Retinal pigment epithelial cell (primary cell): ENCODE measurements around the gene FASTK.
A peak's percentile ranks its signal among the peaks of the same experiment; 100 is the strongest.
"Not testable (repeated sequence)": the region's sequence is repeated elsewhere in the genome, so short reads cannot be mapped to it uniquely, and the experiment has no call there.

Experiments used
- DNase-seq: peaks from one replicate; pipeline ENCODE4 v3.0.0-alpha.2; 2010; ENCODE audit warnings: low read depth
- H3K4me3 ChIP-seq: 2 replicates; pipeline ENCODE4 v1.5.1; 2011; ENCODE audit warnings: mild to moderate bottlenecking, low read length, control low read depth, moderate library complexity
- TF ChIP-seq, protein P1 (sequence below): conservative IDR thresholded peaks from 2 replicates; pipeline ENCODE4 v1.5.1; 2011; ENCODE audit warnings: low read depth, low read length, control low read depth, inconsistent platforms

FASTK gene

DNA sequence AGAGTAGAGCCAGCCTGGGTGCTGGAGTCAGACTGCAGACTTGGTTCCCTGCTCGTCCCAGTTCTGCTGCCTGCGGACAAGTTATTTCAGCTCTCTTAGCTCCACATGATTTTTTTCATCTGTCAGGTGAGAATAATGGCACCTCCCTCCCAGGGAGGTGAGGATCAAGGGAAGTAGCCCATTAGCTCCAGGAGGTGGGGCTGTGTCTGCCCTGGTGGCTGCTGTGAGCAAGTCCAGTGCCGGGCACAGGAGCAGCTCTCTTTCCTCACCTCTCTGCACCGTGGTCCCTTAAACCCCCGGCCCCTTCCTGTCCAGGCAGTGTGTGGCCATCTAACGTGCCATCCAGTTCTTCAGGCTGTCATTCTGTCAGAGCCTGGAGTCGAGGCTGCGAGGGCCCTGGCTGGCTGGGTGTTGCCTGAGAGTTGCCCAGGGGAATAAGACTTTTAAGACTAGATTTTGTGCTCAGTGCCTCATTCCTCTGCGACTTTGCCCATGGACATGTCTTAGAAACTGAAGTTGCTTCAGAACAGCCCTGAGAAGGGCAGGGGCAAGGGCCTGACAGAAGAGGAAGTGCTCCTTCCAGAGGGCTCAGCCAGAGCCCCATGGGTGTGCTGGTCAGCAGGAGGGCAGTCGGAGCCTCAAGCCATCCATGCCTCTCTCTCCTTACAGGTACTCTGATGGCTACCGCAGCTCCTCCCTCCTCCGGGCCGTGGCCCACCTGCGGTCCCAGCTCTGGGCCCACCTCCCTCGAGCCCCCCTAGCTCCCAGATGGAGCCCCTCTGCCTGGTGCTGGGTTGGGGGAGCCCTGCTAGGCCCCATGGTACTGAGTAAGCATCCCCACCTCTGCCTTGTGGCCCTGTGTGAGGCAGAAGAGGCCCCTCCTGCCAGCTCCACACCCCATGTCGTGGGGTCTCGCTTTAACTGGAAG is 47.4 kb downstream of the FASTK start:
- no peak for DNase-seq
- H3K4me3 ChIP-seq: no peak overlapping the region
- TF ChIP-seq, protein P1, sequence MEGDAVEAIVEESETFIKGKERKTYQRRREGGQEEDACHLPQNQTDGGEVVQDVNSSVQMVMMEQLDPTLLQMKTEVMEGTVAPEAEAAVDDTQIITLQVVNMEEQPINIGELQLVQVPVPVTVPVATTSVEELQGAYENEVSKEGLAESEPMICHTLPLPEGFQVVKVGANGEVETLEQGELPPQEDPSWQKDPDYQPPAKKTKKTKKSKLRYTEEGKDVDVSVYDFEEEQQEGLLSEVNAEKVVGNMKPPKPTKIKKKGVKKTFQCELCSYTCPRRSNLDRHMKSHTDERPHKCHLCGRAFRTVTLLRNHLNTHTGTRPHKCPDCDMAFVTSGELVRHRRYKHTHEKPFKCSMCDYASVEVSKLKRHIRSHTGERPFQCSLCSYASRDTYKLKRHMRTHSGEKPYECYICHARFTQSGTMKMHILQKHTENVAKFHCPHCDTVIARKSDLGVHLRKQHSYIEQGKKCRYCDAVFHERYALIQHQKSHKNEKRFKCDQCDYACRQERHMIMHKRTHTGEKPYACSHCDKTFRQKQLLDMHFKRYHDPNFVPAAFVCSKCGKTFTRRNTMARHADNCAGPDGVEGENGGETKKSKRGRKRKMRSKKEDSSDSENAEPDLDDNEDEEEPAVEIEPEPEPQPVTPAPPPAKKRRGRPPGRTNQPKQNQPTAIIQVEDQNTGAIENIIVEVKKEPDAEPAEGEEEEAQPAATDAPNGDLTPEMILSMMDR: no peak

DNA sequence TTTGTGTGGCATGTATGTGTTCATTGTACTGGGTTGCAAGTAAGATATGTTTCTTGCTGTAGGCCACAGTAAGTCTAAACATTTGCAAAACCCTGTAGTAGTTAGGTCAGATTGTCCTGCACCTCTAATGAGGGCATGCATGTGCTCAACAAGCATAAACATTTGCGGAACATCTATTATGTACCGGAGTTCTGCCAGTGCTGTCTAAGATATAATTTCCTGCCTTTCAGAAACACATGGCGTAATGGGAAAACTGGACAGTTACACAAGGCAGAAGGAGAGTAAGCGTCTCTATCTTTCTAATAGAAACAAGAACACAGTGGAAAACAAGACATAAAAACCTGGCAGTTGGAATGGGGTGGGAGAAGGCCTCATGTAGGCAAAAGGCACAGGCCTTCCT is 49.6 kb downstream of the FASTK start:
- no peak for DNase-seq
- H3K4me3 ChIP-seq: no peak overlapping the region
- TF ChIP-seq, protein P1: no peak

DNA sequence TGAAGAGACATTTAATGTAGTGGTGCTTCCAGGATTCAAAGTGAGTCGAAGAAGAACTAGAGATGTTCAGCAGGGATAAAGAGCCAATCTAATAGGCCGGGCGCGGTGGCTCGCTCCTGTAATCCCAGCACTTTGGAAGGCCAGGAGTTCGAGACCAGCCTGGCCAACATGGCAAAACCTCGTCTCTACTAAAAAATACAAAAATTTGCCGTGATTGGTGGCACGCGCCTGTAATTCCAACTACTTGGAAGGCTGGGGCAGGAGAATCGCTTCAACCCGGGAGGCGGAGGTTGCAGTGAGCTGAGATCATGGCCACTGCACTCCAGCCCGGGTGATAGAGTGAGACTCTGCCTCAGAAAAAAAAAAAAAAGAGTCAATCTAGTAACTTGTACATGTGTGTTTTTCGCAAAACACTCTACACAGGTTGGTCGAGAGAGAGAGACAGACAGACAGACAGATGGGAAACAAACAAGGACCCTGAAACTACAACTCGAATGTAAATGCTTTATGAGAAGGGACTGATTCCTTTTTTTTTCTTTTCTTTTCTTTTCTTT is 51.6 kb downstream of the FASTK start:
- DNase-seq: no peak
- peak overlapping the region; percentile 83 for H3K4me3 ChIP-seq
- TF ChIP-seq, protein P1: no peak

DNA sequence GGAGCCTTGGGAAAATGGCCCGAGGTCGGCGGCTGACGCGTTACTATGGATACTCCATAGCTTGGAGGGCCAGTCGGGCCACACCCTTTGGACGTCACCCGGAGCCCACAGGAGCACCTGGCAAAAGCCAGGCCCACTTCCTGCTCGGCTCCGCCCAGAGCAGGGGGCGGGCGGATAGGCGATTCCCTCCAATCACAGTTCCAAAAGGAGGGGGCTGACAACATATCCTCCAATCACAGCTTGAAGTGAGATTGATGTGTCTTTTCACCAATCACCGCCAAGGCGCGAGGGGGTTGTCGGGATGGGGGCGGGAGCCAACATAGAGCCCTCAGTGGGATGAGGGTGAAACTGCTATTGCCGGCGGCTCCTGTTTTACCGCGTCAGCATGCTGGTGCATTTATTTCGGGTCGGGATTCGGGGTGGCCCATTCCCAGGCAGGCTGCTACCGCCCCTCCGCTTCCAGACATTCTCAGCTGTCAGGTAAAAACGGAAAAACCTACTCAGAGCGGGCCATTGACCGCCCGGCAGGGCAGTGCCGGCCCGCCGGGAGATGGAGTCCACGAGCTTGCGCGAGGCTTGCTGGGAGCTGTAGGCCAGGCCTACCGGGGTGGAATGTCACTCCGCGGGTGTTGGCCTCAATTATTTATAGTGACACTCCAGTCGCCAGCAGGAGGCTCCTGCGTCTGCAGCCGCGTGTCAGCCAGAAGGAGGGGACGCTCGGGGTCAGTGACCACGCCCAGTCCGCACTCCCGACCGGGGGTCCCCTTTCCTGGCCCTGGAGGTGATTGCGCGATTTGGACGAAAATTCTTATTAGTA is 52.3 kb downstream of the FASTK start, which contains the start of gene ABCB8:
Gene ABCB8, plus strand, starts transcription at position 320 of the 817 bp plus-strand sequence. Its CDS starts 66 bp downstream, at position 386.
- TF ChIP-seq, protein P1: peak; percentile 37

DNA sequence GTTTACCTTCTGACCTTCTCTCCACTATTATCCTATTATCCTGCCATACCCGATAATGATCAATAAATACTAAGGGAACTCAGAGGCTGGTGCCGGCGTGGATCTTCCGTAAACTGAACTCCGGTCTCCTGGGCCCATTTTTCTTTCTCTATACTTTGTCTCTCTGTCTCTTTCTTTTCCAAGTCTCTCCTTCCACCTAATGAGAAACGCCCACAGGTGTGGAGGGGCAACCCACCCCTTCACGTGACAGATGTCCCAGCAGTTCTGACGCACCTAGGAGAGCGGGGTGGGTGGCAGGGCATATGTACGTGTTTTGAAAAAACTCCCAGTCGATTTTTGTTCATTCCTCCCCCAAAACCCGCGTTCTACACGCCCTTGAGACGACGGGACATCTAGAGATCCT is 52.9 kb downstream of the FASTK start:
- not testable (repeated sequence) for DNase-seq
- peak overlapping the region; percentile 83 for H3K4me3 ChIP-seq

More for the DNA sequence above, 52.3 kb downstream of the FASTK start, which contains the start of gene ABCB8:
- DNase-seq: peak; percentile 98
- peak within 1 kb of the TSS; percentile 83 for H3K4me3 ChIP-seq

DNA sequence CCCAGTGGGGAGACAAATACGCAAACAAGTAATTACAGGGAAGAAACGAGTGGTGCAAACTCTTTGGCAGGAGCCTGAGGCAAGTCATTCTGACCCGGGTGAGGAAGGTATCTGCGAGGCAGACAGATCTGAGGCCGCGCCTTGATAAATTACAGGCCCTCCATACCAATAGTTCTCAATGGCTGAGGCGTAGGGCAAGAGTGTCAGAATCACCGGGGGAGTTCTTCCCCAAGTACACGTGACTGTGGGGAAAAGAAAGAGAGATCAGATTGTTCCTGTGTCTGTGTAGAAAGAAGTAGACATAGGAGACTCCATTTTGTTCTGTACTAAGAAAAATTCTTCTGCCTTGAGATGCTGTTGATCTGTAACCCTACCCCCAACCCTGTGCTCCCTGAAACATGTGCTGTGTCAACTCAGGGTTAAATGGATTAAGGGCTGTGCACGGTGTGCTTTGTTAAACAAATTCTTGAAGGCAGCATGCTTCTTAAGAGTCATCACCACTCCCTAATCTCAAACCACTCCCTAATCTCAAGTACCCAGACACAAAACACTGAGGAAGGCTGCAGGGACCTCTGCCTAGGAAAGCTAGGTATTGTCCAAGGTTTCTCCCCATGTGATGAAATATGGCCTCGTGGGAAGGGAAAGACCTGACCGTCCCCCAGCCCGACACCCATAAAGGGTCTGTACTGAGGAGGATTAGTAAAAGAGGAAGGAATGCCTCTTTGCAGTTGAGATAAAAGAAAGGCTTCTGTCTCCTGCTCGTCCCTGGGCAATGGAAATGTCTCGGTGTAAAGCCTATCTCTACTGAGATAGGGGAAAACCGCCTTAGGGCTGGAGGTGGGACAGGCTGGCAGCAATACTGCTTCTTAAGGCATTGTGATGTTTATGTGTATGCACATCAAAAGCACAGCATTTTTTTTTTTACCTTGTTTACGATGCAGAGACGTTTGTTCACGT is 53.6 kb downstream of the FASTK start:
- peak; percentile 71 for DNase-seq
- H3K4me3 ChIP-seq: peak overlapping the region; percentile 83
